IPS DF 4.7 (cell line): ENCODE results near the gene OCIAD2.
A peak's percentile ranks its signal among the peaks of the same experiment; 100 is the strongest.
"Not testable (repeated sequence)": the region's sequence is repeated elsewhere in the genome, so short reads cannot be mapped to it uniquely, and the experiment has no call there.

ENCODE experiments used
- DNase-seq: peaks from one replicate; pipeline ENCODE4 v3.0.0-alpha.2; 2013; ENCODE audit warnings: low spot score; ENCODE audit errors: extremely low read depth

Gene OCIAD2

DNA sequence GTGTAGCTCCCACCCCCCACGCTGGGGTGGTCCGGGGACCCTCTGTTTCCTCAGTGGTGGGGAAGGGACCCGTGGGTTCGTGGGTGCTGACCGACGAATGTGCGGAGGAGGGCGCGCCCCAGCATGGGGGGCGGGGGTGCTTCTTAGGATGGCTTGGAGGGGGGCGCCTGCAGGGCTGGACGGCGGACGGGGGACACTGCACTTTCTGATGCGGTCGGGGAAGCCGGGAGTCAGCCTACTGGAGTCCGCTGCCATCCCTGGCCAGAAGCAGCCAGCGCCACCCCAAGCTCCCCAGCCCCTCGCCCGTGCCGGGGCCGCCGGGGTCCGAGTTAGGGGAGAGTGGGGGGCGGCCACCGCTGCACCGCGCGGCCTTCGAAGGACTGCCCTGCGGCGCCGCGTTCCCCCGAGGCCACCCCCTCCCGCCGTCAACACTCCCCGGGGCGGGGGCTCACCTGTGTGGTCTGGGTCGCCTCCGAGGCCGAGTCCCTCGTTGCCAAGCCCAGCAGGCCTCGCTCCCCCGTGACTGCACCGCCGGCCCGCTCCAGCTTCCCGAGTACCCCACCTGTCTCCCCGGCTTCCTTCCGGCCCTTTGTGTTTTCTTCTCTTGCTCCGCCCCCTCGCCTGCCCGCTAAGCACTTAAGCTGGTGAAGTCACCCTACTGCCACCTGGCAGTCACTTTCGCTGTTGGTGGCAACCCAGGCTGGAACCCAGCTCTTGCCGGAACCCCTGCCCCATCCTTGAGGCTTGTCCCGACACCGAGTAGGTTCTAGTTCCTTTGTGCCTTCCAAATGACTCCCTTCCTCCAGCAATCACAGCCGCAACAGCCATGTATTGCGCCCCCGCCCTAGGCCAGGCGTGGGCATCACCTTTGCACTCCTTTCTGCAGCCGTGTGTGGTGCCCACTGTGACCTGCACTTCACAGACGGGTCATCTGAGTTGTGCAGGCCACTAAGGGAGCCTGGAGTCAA, at the start of gene OCIAD2:
Gene OCIAD2 (minus strand): TSS at position 569 of the 968 bp plus-strand sequence. CDS start 2,225 bp downstream, outside the sequence.
- DNase-seq: peak; percentile 44

GRCh38 chr4:48954314-48954713, 47.7 kb upstream of the OCIAD2 start:
- DNase-seq: no peak

DNA sequence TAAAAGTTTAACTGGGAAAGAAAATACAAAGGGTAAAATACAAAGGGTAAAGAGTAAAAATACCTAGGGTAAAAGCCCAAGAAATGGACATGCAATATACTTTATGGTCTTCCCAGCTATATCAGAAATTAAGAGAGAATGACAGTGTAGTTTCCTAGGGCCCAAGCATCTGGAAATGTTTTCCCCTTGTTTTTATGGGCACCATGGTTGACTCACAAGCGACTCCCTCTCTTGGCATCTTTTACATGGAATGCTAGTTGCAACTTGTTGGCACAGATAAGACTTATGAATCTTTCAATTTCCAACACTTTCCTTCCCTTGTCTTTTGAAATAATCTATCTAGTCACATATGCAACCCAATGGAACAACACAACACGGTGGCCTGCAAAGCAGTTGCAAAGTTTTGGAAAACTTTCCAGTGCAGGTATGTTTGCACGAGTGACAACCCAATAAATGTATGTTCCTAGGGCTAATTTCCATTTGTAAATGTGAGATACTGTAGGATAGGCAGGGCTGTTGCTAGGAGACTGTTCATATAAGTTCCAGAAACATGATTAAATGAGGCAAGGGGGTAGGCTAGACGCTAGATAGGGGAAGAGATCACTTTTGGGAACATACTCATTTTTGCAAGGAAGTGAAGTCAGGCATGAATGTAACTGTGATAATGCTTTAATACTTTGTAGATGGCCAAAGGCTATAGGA, 43.1 kb upstream of the OCIAD2 start:
- DNase-seq: no peak

DNA sequence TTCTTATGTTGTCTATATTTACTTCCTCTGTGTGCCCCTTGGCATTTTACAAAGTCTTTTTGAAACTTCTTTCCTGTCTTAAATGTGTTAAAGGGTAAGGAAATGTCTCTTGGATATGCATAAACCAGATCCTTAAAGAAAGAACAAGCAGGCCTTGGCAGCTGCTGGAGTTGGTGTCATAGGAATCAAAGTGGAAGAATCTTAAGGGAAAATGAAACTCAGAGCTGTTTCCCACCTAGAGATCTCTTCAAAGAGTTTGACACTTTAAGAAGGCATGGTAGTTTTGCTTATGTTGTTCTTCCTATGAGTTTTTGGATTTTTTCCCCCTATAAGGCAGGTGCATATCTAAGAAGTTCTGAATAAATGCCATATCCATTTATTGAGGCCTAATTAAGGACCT, 42.5 kb upstream of the OCIAD2 start:
- DNase-seq: no peak

DNA sequence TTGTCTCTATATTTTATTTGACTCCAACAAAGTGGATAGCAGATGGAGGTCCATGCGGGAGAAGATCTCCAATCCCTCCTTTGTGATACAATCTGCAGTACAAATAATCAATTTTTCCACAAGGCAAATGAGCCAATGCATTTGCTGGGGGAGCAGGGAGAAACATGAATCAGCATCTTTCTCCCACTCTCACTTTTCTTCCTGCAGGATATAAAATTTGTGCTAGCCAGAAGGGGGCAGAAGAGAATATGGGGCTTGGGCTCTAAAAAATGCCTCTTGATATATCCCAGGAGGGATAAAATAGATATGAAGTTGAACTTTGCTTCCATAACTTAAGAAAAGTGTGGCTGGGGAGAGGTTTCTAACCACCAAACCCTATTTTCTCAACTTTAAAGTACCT, 41.2 kb upstream of the OCIAD2 start:
- no peak for DNase-seq

DNA sequence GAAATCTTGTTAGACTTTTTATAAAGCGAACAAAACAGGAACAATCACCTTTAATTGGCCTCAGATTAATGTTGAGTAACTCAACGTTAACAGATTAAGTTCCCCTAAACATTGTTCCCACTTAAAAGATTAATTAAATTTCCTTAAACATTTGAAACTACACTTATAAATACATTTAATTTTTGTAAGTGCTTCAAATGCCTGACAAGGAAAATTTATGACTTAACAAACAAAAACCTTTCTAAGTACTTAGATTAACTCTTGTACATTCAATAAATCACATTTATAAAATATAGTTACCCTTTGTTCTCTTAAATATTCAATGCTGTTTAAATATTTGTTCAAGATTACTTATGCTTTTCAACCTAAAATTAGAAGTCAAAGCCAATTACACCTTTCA, 39.4 kb upstream of the OCIAD2 start:
- DNase-seq: no peak

GRCh38 chr4:48944756-48945241, 38.2 kb upstream of the OCIAD2 start:
- no peak for DNase-seq

GRCh38 chr4:48944252-48944651, 37.7 kb upstream of the OCIAD2 start:
- no peak for DNase-seq

- DNase-seq: no peak
These were observed 36.8 kb upstream of the OCIAD2 start for GRCh38 chr4:48943387-48943786.

- DNase-seq: no peak
These were observed 33.2 kb upstream of the OCIAD2 start for GRCh38 chr4:48939785-48940184.

GRCh38 chr4:48938831-48939230, 32.3 kb upstream of the OCIAD2 start:
- DNase-seq: no peak

DNA sequence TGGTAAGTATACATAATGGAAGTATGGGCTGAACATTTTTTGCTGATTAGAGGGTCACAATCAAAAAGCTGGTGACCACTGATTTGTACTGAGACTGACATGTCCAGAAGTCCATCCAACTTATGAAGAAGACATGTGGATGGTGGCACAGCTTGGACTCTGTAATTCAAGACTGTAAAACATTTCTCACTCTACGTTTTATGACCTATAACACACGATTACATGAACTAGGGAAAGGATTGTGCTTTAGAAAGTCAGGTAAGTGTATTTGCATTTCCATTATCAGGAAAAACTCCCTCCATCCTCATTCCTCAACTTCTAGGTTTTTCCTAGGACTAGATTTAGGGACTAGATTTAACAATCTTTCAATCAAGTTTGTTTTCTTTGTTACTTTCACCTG, 30.5 kb upstream of the OCIAD2 start:
- no peak for DNase-seq

DNA sequence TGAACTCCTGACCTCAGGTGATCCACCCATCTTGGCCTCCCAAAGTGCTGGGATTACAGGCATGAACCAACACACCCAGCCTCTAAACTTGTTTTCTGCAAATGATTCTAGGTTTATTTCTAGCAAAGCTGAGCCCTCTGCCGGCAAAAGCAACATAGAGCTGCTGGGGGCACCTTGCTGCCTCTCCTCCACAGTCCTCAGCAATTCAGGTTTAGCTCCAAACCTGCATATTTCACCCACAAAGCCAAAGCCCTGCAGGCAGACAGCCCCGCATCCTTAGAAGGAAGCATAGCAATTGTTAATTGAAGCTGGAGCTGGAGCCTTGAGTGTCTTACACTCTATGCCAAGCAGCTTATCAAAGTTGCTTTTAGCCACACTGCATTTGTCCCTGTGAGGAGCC, 24.9 kb upstream of the OCIAD2 start:
- DNase-seq: no peak

DNA sequence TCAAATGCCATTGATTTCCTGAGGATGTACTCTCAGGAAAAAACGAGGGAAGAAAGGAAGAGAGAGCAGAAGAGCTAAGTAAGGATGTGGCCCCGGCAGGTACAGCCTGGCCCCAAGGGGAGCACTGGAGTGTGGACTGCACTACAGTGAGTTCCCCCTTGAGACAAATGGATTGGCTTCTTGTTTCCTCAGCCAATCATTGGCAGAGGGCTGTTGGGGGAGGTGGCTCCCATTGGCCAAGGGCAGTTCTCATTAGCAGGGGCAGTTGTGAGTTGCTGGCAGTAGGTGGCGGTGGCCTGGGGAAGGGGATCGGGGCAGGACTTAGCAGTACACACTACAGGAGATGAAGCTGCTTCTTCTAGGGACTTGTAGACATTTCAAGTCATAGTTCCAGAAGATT, 24.1 kb upstream of the OCIAD2 start:
- DNase-seq: no peak

DNA sequence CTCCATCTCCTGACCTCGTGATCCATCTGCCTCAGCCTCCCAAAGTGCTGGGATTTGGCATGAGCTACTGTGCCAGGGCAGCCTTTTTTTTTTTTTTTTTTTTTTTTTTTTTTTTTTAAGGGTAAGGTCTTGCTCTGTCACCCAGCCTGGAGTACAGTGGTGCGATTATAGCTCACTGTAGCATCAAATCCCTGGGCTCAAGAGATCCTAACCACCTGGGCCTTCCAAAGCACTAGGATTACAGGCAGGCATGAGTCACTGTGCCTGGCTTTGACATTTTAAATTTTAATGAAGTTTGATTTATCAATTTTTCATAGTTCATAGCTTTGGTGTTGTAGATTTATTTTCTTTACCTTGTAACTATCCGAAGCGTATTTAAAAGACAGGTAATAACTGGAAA, 17.8 kb upstream of the OCIAD2 start:
- DNase-seq: no peak

DNA sequence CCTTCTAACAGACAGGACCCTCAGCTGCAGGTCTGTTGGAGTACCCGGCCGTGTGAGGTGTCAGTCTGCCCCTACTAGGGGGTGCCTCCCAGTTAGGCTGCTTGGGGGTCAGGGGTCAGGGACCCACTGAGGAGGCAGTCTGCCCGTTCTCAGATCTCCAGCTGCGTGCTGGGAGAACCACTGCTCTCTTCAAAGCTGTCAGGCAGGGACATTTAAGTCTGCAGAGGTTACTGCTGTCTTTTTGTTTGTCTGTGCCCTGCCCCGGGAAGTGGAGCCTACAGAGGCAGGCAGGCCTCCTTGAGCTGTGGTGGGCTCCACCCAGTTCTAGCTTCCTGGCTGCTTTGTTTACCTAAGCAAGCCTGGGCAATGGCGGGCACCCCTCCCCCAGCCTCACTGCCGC, 16.5 kb upstream of the OCIAD2 start:
- not testable (repeated sequence) for DNase-seq

- no peak for DNase-seq
These were observed 7.7 kb upstream of the OCIAD2 start for GRCh38 chr4:48914311-48914710.

DNA sequence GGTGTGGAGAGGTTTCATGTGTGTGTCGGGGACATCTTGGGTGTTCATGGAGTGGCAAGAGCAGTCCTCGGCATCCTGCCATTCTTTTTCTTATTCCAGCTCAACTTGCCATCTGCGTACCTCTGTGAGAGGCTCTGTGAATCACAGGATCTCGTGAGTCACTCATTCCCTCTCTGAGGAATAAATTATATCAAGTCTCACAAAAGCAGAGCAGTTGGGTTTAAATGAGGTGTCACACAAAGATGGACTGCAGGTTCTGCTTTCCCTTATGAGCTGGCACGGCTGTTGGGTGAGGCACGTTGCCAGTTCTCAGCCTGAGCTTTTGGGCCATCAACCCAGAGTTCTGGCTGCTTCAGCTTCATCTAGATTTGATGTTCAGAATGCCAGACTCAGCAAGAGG, 6.8 kb upstream of the OCIAD2 start:
- DNase-seq: no peak

DNA sequence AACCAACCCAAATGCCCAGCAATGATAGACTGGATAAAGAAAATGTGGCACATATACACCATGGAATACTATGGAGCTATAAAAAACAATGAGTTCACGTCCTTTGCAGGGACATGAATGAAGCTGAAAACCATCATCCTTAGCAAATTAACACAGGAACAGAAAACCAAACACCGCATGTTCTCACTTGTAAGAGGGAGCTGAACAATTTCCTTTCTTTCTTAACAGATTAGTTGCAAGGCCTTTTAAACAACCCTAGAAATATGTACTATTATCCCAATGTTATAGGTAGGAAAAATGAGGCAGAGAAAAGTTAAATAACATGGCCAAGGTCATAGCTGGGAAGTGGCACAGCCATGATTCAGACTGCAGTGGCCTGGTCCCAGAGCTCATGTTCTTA, 5.8 kb upstream of the OCIAD2 start:
- no peak for DNase-seq

GRCh38 chr4:48910511-48910910, 3.9 kb upstream of the OCIAD2 start:
- no peak for DNase-seq

DNA sequence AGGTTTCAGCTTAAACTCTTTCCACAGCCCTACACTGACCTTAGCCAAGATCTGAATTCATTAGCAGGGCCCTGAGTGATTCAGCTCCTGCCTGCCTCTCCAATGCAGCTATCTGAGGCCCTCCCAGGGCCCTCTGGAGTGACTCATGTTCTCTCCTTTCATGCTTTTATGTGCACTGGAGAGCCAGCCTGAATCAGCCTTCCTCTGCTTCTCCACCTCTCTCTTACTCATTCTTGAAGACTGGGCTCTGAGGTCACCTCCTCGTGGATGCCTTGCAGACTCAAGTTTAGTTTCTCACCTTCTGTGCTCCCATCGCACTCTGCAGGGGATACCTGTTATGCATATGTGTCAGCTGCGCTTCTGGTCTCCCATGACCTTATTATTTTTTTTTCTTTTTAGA, 3.1 kb upstream of the OCIAD2 start:
- DNase-seq: no peak

DNA sequence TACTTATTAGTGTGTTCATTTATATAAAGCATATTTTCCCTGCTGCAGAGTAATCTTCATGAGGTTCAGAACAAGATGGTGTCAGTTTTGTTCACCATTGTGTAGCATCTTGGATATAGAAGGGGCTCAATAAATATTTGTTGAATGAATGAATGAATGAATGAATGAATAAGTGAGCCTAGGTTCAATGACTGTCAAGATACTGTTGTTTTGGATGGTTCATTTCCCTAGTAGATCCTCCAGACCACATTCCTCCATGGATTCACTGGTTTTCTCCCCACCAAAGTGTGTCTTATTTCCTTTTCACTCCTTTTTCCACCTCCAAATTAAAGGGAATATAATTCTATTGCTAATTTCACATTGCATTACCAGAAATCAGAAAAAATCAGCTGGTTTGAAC, 2.1 kb upstream of the OCIAD2 start:
- no peak for DNase-seq
